Mucosa of rectum (tissue), 2 donors: ENCODE data around the gene NVL.
"Not testable (repeated sequence)": the region's sequence is repeated elsewhere in the genome, so short reads cannot be mapped to it uniquely, and the experiment has no call there.

Experiments
- H3K27ac ChIP-seq, 2 donors: one replicate each; pipeline ENCODE4 v1.7.0; 2013; ENCODE audit warnings: inconsistent platforms in 2 of 2, low read depth in 2 of 2, low read length in 2 of 2
- H3K27me3 ChIP-seq, 2 donors: one replicate each; pipeline ENCODE4 v1.7.0; 2013; ENCODE audit warnings: low read length in 2 of 2; ENCODE audit not compliant: control insufficient read depth in 2 of 2, insufficient read depth in 2 of 2
- H3K36me3 ChIP-seq, 2 donors: one replicate each; pipeline ENCODE4 v1.7.0; 2013; ENCODE audit warnings: low read length in 2 of 2; ENCODE audit not compliant: control insufficient read depth in 2 of 2, insufficient read depth in 2 of 2
- H3K4me1 ChIP-seq, 2 donors: one replicate each; pipeline ENCODE4 v1.7.0; 2013; ENCODE audit warnings: low read length in 2 of 2, mild to moderate bottlenecking in 1 of 2; ENCODE audit not compliant: control insufficient read depth in 2 of 2, insufficient read depth in 2 of 2
- H3K4me3 ChIP-seq, 2 donors: one replicate each; pipeline ENCODE4 v1.7.0; 2013; ENCODE audit warnings: low read length in 2 of 2
- H3K9ac ChIP-seq, 2 donors: one replicate each; pipeline ENCODE4 v1.7.0; 2013; ENCODE audit warnings: low read length in 2 of 2, low read depth in 1 of 2, mild to moderate bottlenecking in 1 of 2
- H3K9me3 ChIP-seq, 2 donors: one replicate each; pipeline ENCODE4 v1.7.0; 2013; ENCODE audit warnings: low read length in 2 of 2; ENCODE audit not compliant: control insufficient read depth in 2 of 2
- donor health status: healthy.
- donor health status: Normal muscosa, but diverticular disease.

The NVL gene

GRCh38 chr1:224217655-224218623, 112.0 kb downstream of the NVL start:
- H3K9ac ChIP-seq = no peak overlapping the region
- H3K27me3 ChIP-seq = no peaks in the 10 kb centered on the region
- H3K4me3 ChIP-seq = no peak overlapping the region
- no peaks in the 10 kb centered on the region for H3K9me3 ChIP-seq
- H3K36me3 ChIP-seq = no peaks in the 10 kb centered on the region
- H3K27ac ChIP-seq = no peak overlapping the region
- H3K4me1 ChIP-seq = peaks cover 0 to 8% of the 10 kb centered on the region in 2 donors

- Histone ChIP-seq H3K9ac (no peak overlapping the region), H3K4me1 (peaks cover 6 to 13% of the 10 kb centered on the region in 2 donors), H3K27me3 (no peaks in the 10 kb centered on the region), H3K9me3 (no peaks in the 10 kb centered on the region), H3K27ac (no peak overlapping the region), H3K36me3 (no peaks in the 10 kb centered on the region), H3K4me3 (no peak overlapping the region)
Measured at GRCh38 chr1:224216382-224216781, 113.6 kb downstream of the NVL start.

- no peaks in the 10 kb centered on the region for H3K9me3 ChIP-seq
- no peak overlapping the region for H3K9ac ChIP-seq
- H3K36me3 ChIP-seq = no peaks in the 10 kb centered on the region
- H3K27me3 ChIP-seq = no peaks in the 10 kb centered on the region
- no peak overlapping the region for H3K27ac ChIP-seq
- H3K4me3 ChIP-seq = no peak overlapping the region
- peaks cover 11 to 20% of the 10 kb centered on the region in 2 donors for H3K4me1 ChIP-seq
Measured at GRCh38 chr1:224213438-224214119, 116.4 kb downstream of the NVL start.

GRCh38 chr1:224212618-224213061, 117.3 kb downstream of the NVL start:
- Histone ChIP-seq H3K4me3 (no peak overlapping the region), H3K9me3 (no peaks in the 10 kb centered on the region), H3K4me1 (peaks cover 11 to 20% of the 10 kb centered on the region in 2 donors), H3K27me3 (no peaks in the 10 kb centered on the region), H3K9ac (no peak overlapping the region), H3K36me3 (no peaks in the 10 kb centered on the region), H3K27ac (no peak overlapping the region)

GRCh38 chr1:224211206-224211962, 118.6 kb downstream of the NVL start:
- Histone ChIP-seq H3K4me3 (no peak overlapping the region), H3K9ac (no peak overlapping the region), H3K27ac (no peak overlapping the region), H3K9me3 (no peaks in the 10 kb centered on the region), H3K27me3 (no peaks in the 10 kb centered on the region), H3K4me1 (peaks cover 11 to 20% of the 10 kb centered on the region in 2 donors), H3K36me3 (no peaks in the 10 kb centered on the region)

GRCh38 chr1:224205931-224206538, 123.9 kb downstream of the NVL start:
- H3K9ac ChIP-seq = not testable (repeated sequence)

GRCh38 chr1:224205438-224205840, 124.5 kb downstream of the NVL start:
- H3K27ac ChIP-seq = peak overlapping the region; percentile 32 to 43
- no peaks in the 10 kb centered on the region for H3K27me3 ChIP-seq
- H3K36me3 ChIP-seq = no peaks in the 10 kb centered on the region
- no peaks in the 10 kb centered on the region for H3K9me3 ChIP-seq
- peaks cover 6 to 10% of the 10 kb centered on the region in 2 donors for H3K4me1 ChIP-seq
- H3K9ac ChIP-seq = no peak overlapping the region
- H3K4me3 ChIP-seq = peak overlapping the region in 1 of 2 donors; percentile 31

More at GRCh38 chr1:224205931-224206538, 123.9 kb downstream of the NVL start:
- H3K9me3 ChIP-seq, H3K36me3 ChIP-seq, H3K4me3 ChIP-seq, H3K27me3 ChIP-seq: not testable (repeated sequence)
- peaks cover 8 to 14% of the 10 kb centered on the region in 2 donors for H3K4me1 ChIP-seq
- H3K27ac ChIP-seq = peak overlapping the region; percentile 32 to 43

- H3K4me3 ChIP-seq = no peak overlapping the region
- no peak overlapping the region for H3K27ac ChIP-seq
- H3K27me3 ChIP-seq = no peaks in the 10 kb centered on the region
- H3K36me3 ChIP-seq = no peaks in the 10 kb centered on the region
- H3K9me3 ChIP-seq = no peaks in the 10 kb centered on the region
- H3K9ac ChIP-seq = peak overlapping the region in 1 of 2 donors; percentile 3
- H3K4me1 ChIP-seq = peaks cover 6 to 10% of the 10 kb centered on the region in 2 donors
Measured at GRCh38 chr1:224203243-224204016, 126.5 kb downstream of the NVL start.

- no peaks in the 10 kb centered on the region for H3K9me3 ChIP-seq
- H3K4me1 ChIP-seq = peaks cover 6 to 10% of the 10 kb centered on the region in 2 donors
- no peaks in the 10 kb centered on the region for H3K36me3 ChIP-seq
- H3K9ac ChIP-seq = no peak overlapping the region
- no peaks in the 10 kb centered on the region for H3K27me3 ChIP-seq
- H3K4me3 ChIP-seq = no peak overlapping the region
- H3K27ac ChIP-seq = no peak overlapping the region
Measured at GRCh38 chr1:224201853-224202252, 128.1 kb downstream of the NVL start.
